NCI-H2227 (cell line): ENCODE measurements around the gene GPRC5A.

Experiments used
- DNase-seq: peaks from one replicate; lab custom pipeline; 2025; ENCODE audit not compliant: unreplicated experiment; lab: John Stamatoyannopoulos, UW

The GPRC5A gene

DNA sequence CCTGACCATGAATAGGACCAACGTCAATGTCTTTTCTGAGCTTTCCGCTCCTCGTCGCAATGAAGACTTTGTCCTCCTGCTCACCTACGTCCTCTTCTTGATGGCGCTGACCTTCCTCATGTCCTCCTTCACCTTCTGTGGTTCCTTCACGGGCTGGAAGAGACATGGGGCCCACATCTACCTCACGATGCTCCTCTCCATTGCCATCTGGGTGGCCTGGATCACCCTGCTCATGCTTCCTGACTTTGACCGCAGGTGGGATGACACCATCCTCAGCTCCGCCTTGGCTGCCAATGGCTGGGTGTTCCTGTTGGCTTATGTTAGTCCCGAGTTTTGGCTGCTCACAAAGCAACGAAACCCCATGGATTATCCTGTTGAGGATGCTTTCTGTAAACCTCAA is 17.3 kb downstream of the GPRC5A start:
- no peak for DNase-seq

DNA sequence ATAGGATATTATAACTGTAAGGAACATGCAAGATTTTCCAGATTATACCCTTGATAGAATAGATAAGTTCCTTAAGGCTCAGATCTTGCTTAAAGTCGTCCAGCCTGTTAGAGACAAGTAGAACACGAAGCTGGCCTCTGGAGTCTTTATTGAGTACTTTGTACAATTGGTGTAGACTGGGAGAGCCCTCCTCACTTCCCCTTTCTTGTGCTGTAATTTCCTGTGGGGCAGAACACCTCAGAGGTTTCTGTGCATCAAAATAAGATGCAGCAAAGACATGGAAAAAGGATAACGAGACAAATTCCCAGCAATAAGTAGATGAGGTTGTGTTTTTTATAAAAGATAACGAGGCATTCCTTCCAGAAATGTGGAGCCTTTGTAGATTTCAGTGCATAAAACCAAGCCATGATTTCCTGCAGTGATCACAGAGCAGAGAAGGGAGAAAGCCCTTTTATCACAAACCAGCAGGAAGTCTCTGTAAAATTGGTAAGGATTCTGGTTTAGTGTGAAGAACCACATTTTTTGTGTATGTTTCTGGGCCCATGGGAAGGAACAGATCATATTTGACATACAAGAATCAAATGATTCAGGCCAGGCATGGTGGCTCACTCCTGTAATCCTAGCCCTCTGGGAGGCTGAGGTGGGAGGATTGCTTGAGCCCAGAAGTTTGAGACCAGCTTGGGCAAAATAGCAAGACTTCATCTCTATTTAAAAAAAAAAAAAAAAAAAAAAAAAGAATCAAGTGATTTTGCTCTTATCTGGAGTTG is 18.0 kb downstream of the GPRC5A start:
- DNase-seq: no peak

DNA sequence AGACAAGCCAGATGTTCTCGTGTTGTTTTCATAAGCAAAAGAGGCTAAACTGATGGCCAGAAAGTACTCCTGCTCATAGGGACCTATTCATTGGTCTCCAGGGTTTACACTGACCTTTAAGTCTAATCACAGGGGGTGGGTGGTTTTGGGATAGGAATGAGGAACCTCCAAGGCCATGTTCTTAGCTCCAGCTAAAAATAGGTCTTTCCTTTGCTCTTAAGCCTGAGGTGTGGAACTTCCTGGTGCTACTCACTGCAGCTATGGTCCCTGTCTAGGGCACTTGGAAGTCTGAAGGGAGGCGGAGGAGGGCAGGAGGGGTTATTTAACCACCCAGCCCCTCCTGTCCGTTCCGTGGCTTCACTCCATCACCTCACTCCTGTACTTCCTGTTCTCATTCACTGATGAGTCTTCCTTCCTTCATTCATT is 18.6 kb downstream of the GPRC5A start:
- DNase-seq: no peak

DNA sequence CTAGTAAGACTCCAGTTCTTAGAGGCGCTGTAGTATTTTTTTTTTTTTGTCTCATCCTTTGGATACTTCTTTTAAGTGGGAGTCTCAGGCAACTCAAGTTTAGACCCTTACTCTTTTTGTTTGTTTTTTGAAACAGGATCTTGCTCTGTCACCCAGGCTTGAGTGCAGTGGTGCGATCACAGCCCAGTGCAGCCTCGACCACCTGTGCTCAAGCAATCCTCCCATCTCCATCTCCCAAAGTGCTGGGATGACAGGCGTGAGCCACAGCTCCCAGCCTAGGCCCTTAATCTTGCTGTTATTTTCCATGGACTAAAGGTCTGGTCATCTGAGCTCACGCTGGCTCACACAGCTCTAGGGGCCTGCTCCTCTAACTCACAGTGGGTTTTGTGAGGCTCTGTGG is 21.3 kb downstream of the GPRC5A start:
- no peak for DNase-seq

DNA sequence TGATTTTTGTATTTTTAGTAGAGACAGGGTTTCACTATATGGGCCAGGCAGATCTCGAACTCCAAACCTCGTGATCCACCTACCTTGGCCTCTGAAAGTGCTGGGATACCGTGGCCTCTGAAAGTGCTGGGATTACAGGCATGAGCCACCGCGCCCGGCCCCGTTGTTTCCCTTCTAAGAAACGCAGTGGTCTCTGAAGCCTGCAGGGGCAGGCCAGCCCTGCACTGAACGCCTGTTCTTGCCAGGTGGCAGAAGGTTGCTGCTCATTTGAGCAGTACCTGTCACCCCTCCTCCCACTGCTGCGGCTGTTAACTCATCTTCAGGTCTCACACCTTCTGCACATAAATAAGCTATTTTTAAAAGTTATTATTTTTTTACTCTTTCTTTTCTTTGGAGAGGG is 24.3 kb downstream of the GPRC5A start:
- no peak for DNase-seq

DNA sequence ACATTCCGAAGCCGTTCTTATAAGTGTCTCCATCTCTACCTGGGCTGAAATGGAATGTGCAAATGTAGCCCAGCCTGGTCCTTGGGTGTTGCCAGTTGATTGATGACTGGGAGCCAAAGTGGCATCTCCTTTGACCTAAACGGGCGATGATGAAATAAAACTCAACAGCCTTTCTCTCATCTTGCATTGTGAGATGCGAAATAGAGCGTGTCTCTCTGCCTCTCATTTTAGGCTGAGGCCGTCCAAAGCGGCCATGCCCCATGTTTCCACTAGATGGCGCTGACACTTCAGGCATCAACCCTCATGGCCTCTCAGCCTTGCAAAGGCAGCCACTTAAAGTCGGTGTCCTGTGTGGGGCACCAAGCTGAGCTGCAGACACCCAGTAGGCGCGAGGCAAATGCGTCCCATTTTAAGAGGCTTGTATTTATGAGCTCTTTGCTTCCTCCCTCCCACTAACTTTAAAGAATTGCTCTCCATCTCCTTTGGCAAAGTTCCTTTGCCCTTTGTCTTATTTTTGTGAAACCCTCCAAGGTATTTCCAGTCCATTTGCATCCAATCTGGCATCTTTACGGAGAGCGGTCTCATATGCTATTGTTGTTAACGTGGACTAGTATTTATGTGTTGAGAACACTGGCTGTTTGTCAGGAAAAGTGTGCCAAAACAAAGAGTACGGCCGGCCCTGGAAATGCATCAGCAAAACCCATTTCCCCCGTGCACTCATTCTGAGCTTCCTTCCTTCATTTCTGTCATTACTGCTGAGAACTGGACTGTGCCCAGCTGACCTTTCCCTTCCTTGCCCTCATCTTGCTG is 25.0 kb downstream of the GPRC5A start:
- peak; percentile 87 for DNase-seq

DNA sequence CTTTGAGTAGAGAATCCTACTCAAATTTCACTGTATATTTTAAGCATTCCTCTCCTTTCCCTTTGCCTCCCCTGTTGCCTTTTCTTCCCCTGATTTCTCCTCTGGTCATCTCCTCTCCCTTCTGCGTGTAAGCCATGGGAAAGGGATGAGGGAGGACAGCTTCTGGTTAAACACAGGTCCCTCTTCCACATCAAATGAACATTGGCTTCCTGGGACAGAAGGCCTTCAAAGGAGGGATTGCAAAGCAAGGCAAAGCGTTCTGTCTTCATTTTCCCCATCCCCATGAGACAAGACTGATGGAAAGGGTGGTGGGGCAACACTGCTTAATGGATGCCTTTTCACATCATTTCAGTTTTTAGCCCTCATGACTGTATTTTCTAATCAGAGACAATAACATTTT is 26.2 kb downstream of the GPRC5A start:
- no peak for DNase-seq

DNA sequence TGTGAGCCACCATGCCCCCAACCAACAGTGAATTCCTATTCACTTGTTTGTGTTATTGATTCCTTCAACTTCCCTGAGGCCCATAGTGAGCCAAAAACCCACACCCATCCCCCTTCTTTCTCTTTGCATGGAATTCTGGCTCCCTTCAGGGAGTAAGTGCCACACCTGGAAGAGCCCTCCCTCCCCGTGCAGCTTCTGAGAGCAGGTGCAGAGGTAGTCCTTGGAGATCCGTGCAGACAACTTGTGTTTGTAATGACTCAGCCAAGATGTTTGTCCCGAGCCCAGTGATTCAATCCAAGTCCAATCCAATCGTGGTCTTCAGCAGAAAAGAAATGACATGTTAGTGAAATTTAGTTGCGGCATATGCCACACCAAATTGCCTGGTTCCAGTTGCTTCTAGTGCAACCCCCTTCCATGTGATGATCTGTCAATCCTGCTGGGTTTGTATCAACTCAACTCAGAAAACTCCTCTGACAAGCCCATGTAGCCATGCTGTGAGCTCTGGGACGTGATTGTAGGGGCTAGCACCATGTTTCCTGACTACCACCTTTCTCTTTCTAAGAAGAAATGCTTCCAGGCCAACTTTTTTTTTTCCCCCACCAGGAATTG is 27.5 kb downstream of the GPRC5A start:
- no peak for DNase-seq

DNA sequence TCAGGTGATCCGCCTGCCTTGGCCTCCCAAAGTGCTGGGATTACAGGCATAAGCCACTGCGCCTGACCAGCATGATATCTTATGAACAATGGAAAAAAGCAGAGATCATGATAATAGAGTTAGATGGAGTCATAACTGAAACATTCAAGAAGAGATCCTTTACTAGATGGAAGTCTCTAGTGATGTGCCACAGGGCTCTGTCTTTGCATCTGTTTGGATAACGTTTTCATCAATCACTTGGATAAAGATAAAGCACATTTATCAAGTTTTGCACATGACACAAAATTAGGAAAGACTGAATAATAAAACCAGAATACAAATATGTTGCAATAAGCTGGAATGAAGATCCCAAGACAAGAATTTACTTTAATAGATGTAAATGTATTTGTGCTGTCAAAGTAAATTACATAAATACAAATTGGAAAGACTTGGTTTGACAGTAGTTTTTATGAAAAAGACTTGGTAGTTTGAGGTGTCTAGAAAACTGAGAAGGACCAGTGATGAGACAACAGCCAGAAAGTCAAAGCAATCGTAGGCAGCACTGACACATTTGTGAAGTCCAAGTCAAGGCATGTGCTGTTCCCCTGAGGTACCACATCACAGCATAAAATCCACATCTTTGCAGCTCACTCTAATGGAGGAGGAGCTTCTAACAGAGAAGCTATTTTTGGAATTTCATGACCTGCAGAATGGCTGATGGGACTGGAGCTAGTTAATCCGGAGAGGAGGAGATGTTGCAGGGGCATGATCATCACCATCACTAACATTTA is 28.5 kb downstream of the GPRC5A start:
- no peak for DNase-seq

DNA sequence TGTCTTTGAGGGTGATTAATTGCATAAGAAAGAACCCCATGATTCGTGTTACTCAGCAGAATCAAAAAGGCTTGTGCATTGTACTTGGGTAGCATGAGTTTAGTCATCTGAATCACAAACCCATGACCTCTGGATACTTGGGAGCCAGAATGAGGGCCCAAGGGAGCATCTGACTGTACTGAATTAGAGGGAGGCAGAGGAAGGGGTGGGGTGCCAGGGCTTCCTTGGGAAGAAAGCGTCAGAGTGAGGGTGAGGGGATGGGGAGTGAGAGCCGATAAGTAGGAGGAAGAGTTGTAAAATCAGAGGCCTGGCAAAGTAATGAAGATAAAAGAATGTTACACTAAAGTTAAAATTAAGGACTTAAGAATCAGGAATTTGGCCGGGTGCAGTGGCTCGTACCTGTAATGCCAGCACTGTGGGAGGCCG is 30.8 kb downstream of the GPRC5A start:
- DNase-seq: no peak

DNA sequence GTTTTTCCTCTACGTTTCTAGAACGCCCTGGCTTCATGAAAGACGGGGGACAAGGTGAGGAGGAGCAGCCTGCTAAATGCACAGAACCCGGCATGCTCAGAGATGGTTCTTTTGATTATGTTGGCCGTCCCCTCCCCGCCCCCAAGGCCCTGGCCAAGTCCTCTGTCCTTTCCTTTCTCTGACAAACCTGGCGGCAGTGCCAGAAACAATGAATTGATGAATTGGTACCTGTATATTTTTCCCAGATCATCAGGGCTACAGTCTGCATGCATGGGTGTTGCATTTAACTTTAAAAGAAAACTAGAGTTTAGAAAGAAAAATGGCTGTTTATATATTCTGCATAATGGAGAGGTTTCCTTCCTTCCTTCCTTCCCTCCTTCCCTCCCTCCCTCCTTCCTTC is 31.6 kb downstream of the GPRC5A start:
- no peak for DNase-seq

DNA sequence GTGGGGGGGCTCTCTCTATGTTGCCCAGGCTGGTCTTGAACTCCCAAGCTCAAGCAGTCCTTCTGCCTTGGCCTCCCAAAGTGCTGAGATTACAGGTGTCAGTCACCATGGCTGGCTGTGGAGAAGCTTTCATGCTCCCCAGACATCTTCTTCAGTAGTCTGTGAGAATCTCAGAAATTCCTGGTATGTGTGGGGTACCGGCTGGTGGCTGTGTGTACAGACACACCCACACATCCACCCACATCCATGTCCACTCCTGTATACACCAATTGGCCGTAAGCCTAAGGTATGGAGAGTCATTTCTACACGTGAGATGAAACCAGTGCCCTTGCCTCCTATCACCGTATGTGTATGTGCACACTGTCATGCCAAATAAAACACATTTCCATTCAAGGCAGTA is 32.8 kb downstream of the GPRC5A start:
- no peak for DNase-seq

DNA sequence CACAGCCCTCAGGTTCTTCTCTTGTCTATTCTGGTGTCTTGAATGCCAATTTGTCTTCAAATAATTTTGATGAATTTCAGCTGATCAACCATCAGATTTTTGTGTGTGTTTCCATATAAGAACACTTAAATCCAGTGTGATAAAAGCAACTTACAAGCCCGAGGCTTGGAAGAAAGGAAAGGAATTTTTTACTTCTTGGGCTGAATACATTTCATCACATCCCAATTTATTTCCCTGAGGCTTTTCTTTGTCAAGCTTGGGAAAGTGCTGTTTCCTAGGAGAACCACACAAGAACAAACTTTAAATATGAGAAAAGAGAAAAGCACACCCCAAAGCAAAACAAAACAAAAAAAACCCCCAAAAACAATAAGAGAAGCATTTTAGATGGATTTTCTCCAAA is 34.0 kb downstream of the GPRC5A start:
- DNase-seq: no peak

DNA sequence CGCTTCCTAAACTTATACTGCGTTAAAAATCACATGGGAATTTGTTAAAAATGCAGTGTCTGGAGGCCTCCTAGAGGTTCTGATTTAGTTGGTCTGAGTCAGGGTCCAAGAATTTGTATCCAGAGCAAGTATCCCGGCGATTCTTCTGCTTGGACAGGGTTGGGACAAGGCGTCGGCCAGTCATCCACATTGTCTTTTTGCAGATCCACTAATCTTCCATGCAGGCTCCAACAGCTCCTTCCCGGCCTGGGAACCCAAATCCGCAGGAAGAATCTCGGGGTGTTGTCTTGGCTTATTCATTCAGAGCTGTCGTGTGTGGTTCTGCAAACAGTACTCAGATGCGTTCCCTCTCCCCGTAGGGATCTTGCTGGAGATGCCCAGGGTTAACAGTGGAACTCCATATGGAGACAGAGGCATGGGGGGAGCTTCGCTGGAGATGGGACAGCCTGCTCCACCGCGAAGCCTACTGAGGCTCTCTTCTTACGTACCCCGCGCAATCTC is 35.3 kb downstream of the GPRC5A start:
- no peak for DNase-seq

DNA sequence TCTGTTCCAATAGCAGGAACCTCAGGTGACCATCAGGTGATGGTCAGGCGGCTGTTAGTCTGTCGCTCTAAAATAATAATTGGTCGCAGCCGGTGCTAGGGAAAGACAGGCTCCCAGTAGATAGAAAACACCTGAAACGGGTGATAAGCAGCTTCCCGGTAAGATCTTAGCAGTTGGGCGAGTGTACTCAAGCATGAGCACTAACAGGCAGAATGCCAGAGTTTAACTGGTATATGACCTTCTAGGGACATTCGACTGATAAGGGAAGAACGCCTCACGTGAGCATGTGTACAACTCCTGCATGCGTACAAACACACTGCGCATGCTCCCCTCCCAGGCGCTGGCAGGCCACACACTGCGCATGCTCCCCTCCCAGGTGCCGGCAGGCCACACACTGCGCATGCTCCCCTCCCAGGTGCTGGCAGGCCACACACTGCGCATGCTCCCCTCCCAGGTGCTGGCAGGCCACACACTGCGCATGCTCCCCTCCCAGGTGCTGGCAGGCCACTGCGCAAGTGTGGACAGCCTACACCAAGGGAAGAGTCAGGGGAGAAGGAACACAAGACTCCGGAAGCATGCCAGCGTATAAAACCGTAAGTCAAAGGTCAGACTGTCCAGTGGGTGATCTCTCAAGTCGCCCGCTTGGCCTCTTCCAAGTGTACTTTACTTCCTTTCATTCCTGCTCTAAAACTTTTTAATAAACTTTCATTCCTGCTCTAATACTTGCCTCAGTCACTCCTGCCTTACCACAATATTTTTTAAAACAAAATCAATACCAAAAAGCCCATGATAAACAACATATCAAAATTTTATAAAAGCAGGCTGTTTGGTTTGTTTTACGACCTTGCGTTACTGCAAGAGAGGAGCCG is 36.1 kb downstream of the GPRC5A start:
- peak; percentile 61 for DNase-seq

DNA sequence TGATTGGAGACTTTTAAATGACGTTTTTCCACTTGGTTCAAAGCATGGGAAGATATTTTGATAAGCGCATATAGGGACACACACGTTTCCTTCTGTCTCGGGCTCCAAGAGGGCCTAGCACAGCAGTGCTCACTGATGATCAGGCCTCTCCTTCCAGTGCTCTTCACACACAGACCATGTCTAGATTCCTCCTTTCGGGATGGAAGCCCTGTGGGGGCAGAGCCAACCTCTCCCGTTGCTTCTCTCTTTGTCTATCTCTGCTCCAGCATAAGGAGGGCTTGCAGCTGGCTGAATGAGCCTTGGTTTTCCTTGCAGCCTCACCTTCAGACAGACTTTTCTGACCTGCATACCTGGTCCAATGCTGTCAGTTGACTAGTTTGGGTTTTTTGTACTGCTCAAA is 38.3 kb downstream of the GPRC5A start:
- DNase-seq: no peak

DNA sequence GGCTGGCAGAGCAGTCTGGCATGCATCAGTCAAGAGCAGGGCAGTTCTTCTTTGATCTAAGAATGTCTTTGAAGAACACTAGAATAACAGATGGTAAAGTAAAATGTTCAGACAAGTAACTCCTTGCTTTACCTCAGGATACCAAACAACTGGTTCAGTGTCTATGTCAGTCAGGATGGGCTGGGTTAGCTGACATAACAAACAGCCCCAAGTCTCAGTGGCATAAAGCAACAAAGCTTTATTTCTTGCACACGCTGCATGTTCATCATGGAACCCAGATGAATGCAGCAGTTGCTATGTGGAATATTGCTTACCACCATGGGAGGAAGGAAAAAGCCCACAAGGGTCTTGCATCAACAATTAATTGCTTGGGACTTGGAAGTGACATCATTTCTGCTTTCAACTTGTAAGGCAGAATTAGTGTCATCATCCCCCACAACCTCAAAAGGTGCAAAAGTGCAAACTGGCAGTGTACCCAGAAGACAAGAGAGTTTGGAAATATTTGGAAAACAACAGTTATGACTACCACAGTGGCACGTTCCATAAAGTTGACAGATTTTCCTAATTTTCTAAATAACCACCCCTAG is 39.4 kb downstream of the GPRC5A start:
- no peak for DNase-seq

DNA sequence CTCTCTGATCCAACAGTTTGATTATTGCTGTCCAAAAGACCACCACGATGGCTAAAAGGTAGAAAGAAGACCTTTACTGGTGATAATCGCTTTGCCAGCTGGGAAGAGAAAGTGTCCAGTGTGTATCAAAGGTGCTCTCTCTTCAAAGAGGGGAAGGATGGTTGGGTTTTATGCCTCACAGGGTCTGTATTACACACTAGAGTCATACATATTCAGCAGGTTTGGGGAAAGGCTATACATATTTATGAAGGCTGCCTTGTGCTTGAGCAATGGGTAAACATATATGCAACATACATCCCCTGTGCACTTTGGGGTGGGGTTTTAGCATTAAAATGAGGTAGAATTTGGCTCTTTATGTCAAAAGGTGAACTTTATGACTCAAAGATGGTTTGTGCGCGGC is 42.4 kb downstream of the GPRC5A start:
- no peak for DNase-seq

DNA sequence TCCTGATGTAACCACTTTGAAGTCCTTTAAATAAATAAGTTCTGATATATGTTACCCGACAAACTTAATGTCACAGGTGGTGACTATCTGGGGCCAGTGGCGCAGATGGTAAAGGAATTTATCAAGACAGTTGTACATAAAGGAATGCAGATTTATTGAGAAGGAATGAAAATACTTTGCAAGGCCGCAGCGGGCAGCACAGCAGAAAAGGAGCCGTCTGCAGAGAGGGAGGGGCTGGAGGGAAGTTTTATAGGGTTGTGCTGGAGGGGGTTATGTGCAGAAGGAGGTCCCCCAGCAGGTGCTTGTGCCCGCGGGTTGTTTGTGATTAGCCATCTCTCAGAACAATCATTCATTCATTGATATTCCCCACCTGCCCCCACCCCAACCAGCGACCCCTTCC is 43.2 kb downstream of the GPRC5A start:
- no peak for DNase-seq

DNA sequence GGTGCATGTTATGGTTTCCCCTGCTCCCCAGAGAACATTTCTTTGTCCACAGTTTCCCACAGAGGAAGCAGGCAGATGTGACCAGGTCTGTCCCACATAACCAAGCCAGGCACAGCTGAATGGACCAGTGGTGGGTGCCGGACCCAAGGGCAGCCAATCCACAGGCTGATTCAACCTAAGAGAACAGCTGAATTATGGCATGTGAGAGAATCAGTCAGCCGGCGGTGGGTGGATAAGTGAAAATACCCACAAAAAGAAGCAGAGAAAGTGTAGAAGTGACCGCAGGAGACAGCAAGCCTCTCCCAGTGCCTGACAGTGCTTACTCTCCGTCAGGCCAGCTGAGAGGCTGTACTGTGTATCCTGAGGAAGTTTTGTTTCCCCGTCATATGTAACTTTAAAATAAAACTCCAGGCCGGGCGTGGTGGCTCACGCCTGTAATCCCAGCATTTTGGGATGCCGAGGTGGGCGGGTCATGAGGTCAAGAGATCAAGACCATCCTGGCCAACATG is 45.7 kb downstream of the GPRC5A start:
- no peak for DNase-seq
